Nephron progenitor cell (in vitro differentiated cells): ENCODE results near the gene CAD.

ENCODE experiments used
- DNase-seq: peaks from one replicate; pipeline ENCODE4 v3.0.0; 2021
- H3K27ac Mint-ChIP-seq: 2 replicates; pipeline ENCODE4 v1.8.0; 2021; ENCODE audit warnings: mild to moderate bottlenecking, moderate library complexity, mixed read lengths
- H3K27me3 Mint-ChIP-seq: 2 replicates; pipeline ENCODE4 v1.8.0; 2021; ENCODE audit warnings: mild to moderate bottlenecking, low read depth, mixed read lengths; ENCODE audit not compliant: poor library complexity
- H3K36me3 Mint-ChIP-seq: 2 replicates; pipeline ENCODE4 v1.8.0; 2021; ENCODE audit warnings: low read depth, mixed read lengths
- H3K4me1 Mint-ChIP-seq: 2 replicates; pipeline ENCODE4 v1.8.0; 2021; ENCODE audit warnings: mixed read lengths
- H3K4me3 Mint-ChIP-seq: 2 replicates; pipeline ENCODE4 v1.8.0; 2021; ENCODE audit warnings: mild to moderate bottlenecking, moderate library complexity, mixed read lengths
- H3K9me3 Mint-ChIP-seq: 2 replicates; pipeline ENCODE4 v1.8.0; 2021; ENCODE audit warnings: mild to moderate bottlenecking, moderate library complexity, mixed read lengths
- TF ChIP-seq, protein P1 (sequence below): fragments of 200-600 bp; sonication (generic); IDR thresholded peaks from 2 replicates; pipeline ENCODE4 v1.5.0; 2021; ENCODE audit warnings: antibody characterized with exemption

Gene CAD

GRCh38 chr2:27177441-27178351 is 39.5 kb upstream of the CAD start:
- Mint-ChIP-seq H3K4me3 (no peak overlapping the region), H3K27ac (no peak overlapping the region), H3K4me1 (no peaks in the 10 kb centered on the region), H3K27me3 (peaks cover 38% of the 10 kb centered on the region), H3K36me3 (no peaks in the 10 kb centered on the region), H3K9me3 (no peaks in the 10 kb centered on the region)
- DNase-seq = no peak
- TF ChIP-seq, protein P1, sequence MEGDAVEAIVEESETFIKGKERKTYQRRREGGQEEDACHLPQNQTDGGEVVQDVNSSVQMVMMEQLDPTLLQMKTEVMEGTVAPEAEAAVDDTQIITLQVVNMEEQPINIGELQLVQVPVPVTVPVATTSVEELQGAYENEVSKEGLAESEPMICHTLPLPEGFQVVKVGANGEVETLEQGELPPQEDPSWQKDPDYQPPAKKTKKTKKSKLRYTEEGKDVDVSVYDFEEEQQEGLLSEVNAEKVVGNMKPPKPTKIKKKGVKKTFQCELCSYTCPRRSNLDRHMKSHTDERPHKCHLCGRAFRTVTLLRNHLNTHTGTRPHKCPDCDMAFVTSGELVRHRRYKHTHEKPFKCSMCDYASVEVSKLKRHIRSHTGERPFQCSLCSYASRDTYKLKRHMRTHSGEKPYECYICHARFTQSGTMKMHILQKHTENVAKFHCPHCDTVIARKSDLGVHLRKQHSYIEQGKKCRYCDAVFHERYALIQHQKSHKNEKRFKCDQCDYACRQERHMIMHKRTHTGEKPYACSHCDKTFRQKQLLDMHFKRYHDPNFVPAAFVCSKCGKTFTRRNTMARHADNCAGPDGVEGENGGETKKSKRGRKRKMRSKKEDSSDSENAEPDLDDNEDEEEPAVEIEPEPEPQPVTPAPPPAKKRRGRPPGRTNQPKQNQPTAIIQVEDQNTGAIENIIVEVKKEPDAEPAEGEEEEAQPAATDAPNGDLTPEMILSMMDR = no peak

DNA sequence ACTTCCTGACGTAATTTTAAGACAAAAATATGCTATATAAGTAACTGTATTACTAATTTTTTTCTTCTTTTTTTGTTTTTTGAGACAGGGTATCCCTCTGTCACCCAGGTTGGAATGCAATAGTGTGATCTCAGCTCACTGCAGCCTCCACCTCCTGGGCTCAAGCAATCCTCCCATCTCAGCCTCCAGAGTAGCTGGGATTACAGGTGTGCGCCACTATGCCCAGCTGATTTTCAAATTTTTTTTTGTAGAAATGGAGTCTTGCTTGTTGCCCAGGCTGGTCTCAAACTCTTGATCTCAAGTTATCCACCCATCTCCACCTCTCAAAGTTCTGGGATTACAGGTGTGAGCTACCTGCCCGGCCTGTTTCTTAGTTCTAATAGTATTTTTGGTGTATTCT is 38.7 kb upstream of the CAD start:
- TF ChIP-seq, protein P1 = no peak
- Mint-ChIP-seq H3K36me3 (no peaks in the 10 kb centered on the region), H3K4me1 (no peaks in the 10 kb centered on the region), H3K27ac (no peak overlapping the region), H3K4me3 (no peak overlapping the region), H3K27me3 (peaks cover 38% of the 10 kb centered on the region), H3K9me3 (no peaks in the 10 kb centered on the region)
- no peak for DNase-seq

DNA sequence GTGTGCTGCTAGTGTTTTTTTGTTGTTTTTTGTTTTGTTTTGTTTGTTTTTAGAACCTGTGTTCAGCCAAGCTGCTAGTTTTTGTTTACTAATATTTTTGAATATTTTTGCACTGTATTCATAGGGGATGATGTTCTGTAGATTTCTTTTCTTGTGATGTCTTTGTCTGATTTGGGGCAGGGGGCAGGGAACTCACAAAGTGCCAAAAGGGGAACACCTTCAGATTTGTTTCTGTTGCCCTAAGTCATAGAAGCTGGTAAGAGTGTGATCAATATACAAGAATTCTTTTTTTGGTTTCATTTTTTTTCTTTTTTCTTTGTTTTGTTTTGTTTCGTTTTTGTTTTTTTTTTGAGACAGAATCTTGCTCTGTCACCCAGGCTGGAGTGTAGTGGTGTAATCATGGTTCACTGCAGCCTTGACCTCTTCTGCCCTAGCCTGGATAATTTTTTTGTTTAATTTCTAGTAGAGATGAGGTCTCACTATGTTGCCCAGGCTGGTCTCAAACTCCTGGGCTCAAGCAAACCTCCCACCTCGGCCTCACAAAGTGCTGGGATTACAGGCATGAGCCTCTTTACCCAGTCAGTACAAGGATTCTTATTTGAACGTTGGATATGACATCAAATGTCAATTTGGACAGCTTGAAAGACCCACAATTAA is 37.7 kb upstream of the CAD start:
- TF ChIP-seq, protein P1 = no peak
- Mint-ChIP-seq H3K27ac (no peak overlapping the region), H3K4me1 (no peaks in the 10 kb centered on the region), H3K36me3 (no peaks in the 10 kb centered on the region), H3K4me3 (no peak overlapping the region), H3K27me3 (peaks cover 41% of the 10 kb centered on the region), H3K9me3 (no peaks in the 10 kb centered on the region)
- DNase-seq = no peak

GRCh38 chr2:27182346-27182745 is 34.8 kb upstream of the CAD start:
- Mint-ChIP-seq H3K4me1 (no peaks in the 10 kb centered on the region), H3K27ac (no peak overlapping the region), H3K27me3 (peaks cover 38% of the 10 kb centered on the region), H3K36me3 (no peaks in the 10 kb centered on the region), H3K9me3 (no peaks in the 10 kb centered on the region), H3K4me3 (no peak overlapping the region)
- TF ChIP-seq, protein P1 = no peak
- no peak for DNase-seq

GRCh38 chr2:27184115-27184514 is 33.1 kb upstream of the CAD start:
- no peaks in the 10 kb centered on the region for H3K36me3 Mint-ChIP-seq
- H3K9me3 Mint-ChIP-seq = no peaks in the 10 kb centered on the region
- TF ChIP-seq, protein P1 = no peak
- no peaks in the 10 kb centered on the region for H3K4me1 Mint-ChIP-seq
- H3K27me3 Mint-ChIP-seq = peaks cover 31% of the 10 kb centered on the region
- H3K4me3 Mint-ChIP-seq = no peak overlapping the region
- H3K27ac Mint-ChIP-seq = no peak overlapping the region
- no peak for DNase-seq
